Left kidney (tissue), 8 donors: ENCODE measurements around the gene PMCH. TPM values are rescaled to one million over a fixed set of nuclear protein-coding genes. Genes with fewer than 3 reads are reported as not detected.
A peak's percentile ranks its signal among the peaks of the same experiment; 100 is the strongest.
"Not testable (repeated sequence)": the region's sequence is repeated elsewhere in the genome, so short reads cannot be mapped to it uniquely, and the experiment has no call there.

ENCODE experiments used
- DNase-seq: peaks from one replicate; pipeline ENCODE4 v3.0.0-alpha.2; 2013
- long read RNA-seq, 8 donors: transcript quantifications; one replicate each; lab custom pipeline, GENCODE V29; 2026
- polyA plus RNA-seq: library from polyadenylated mRNA; unstranded; fragments of 120-200 nt; gene quantifications from one replicate; pipeline ENCODE4 v1.2.1, GENCODE V29; 2013; ENCODE audit not compliant: insufficient read length

Gene PMCH, protein sequence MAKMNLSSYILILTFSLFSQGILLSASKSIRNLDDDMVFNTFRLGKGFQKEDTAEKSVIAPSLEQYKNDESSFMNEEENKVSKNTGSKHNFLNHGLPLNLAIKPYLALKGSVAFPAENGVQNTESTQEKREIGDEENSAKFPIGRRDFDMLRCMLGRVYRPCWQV
- polyA plus RNA-seq = 0.91 TPM
- long read RNA-seq, donor 1 = 0 reads
- long read RNA-seq, donor 2 = 0 reads
- long read RNA-seq, donor 3 = 0 reads
- long read RNA-seq, donor 4 = 0 reads
- long read RNA-seq, donor 5 = 0 reads
- long read RNA-seq, donor 6 = 0 reads
- long read RNA-seq, donor 7 = 0 reads
- long read RNA-seq, donor 8 = 0 reads

DNA sequence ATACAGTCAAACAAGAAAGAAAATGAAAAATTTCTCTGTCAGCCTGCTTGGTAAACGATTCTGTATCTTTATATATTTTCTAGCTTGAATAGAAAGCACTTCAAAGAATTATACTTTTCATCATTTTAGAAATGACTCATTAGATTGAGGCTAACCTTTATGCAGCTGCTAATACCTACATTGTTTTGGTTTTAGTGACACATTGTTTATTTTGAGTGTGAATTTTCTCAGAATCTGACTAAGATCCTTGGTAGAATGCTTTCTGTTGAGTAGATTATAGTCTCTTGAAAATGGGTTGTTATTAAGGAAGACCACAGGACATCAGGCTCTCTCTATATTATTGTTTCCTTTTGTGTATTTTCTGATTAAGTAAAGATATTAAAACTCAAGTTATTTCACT lies at the start of gene PMCH:
Gene PMCH (minus strand): TSS at position 45 of the 400 bp plus-strand sequence. CDS start 63 bp downstream, outside the sequence.
- DNase-seq = no peak

DNA sequence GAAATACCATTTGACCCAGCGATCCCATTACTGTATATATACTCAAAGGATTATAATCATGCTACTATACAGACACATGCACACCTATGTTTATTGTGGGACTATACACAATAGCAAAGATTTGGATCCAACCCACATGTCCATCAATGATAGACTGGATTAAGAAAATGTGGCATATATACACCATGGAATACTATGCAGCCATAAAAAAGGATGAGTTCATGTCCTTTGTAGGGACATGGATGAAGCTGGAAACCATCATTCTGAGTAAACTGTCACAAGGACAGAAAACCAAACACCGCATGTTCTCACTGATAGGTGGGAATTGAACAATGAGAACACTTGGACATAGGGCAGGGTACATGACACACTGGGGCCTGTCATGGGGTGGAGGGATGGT lies 43.2 kb upstream of the PMCH start:
- DNase-seq = not testable (repeated sequence)

DNA sequence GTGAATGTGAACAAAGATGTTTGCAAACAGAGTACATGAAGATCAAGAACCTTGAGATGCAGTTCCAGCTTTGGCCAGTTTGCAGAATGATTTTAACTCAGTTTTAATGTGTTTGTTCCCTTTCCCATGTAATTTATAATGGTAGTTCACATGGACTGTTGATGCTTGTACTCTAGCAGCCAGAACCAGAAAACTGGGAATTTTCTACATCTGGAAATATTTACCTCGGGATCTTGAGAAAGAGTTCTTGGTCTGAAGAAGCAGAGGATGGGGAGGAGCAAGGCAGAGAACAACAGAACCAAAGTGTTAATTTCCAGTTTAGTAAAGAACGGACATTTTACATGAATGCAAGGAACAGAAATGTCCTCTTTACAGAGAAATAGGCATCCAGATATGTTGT lies 37.0 kb upstream of the PMCH start:
- no peak for DNase-seq

DNA sequence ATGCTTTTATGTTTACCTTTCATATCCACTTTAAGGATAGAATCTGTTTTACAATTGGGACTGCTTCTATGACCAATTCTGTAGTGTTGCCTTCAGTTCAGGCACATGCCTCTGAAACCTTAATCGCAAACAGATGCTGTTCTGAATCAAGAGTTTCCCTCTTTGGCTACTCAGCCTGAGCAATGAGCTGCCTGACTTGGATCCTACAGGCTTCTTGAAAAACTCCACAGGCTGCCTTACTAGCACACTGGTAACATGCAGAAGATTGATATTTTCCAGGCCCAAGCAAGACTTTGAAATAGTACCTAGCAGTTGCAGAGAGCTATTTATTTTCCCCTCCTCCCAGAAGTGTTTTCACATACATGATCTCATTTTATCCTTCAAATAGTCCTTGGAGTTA lies 34.8 kb upstream of the PMCH start:
- DNase-seq = peak; percentile 8

DNA sequence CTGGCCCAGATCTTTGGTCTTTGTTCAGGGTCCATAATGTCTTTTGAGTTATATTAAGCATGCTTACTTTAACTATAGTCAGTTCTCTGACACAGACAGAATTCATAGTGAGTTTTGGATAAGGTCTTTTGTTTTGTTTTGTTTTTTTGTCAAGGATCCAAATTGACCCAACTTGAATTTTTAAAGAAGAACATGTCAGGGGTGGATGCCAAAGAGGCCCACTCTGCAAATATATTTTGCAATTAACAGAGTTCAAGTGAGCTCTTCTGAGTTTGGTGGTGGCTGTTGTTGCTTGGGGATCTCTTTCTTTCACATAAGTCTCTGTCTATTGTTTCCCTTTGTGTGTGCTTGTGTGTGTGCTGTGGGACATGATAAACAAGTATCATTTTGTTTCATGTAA lies 34.4 kb upstream of the PMCH start:
- DNase-seq = no peak

DNA sequence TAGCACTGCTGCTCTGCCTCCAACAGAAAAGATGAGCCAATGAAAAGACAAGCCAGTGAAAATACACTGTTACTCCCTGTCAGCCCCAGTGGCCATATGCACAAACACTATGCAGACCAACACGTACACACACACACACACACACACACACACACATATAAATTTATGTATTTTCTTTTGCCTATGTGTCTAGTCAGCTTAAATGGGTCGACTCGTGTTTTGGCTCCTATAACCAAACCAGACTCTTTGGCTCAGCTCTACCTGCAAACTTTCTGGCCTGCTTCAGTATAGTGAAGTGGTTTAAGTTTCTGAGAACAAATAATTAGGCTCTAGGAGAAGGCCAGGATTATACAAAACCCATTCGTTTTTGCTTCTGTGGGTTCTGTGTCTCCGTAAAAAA lies 30.3 kb upstream of the PMCH start:
- no peak for DNase-seq

DNA sequence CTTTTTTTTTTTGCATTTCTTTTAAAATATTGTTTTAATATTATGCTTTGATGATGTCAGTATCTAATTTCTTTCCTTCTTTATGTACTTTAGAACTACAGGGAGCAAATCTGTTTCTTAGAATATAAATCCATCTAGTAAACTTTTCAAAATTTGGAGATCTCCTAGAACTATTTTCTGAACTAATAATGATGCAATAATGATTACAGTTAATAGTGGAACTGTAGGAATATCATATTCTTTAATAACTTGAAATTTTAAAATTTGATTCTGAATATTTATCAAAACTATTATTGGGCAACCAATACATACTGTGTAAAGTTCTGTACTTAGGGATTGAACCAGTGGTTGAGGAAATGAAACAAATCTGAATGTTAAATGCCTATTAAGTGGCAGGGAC lies 23.1 kb upstream of the PMCH start:
- DNase-seq = no peak

DNA sequence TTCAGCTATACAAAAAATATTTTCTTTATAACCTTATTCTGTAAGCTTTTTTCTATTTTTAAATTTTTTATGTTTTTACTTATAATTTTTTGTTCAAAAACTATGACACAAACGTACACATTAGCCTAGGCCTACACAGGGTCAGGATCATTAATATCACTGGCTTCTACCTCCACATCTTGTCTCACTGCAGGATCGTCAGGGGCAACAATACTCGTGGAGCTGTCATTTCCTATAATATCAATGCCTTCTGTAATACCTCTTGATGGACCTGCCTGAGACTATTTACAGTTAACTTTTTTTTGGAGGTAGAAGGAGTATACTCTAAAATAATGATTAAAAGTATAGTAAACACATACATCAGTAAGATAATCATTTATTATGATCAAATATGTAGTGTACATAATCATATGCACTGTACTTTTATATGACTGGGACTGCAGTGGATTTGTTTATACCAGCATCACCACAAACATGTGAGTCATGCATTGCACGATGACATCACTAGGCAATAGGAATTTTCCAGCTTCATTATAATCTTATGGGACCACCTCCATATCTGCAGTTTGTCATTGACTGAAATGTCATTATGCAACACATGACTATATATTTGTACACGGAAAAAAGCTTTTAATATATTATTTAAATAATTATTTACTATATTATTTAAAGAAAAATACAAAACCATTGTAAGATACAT lies 18.5 kb upstream of the PMCH start:
- DNase-seq = no peak

DNA sequence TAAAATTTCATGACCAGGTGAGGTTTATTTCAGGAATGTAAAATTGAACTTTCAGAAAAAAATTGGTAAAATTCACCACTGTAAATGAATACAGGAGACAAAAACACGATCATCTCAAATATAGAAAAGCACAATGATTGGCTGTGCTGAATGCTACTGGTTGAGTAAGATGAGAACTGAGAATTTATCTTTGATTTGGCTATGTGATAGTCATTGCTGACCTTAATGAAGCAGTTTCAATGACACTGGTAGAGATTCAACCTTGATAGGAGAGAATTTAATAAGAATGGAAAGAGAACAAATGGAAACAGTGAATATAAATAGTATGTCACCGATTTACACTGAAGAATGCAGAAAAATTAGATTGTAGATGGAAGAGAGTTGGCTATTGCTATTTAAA lies 6.4 kb upstream of the PMCH start:
- DNase-seq = no peak

DNA sequence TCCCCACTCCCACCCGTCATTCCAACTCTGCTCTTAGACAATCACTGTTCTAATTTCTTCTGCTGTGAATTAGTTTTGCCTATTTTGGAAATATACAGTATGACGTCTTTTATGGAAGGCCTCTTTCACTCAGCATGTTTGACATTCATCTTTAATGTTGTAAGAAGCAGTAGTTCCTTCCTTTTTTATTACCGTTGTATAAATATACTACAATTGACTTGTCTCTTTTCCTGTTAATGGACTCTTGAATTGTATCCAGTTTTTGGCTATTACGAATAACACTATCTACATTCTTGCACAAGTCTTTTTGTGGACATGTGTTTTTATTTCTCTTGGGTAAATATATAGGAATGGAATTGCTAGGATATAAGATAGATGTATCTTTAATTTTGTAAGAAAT lies 4.9 kb upstream of the PMCH start:
- no peak for DNase-seq

DNA sequence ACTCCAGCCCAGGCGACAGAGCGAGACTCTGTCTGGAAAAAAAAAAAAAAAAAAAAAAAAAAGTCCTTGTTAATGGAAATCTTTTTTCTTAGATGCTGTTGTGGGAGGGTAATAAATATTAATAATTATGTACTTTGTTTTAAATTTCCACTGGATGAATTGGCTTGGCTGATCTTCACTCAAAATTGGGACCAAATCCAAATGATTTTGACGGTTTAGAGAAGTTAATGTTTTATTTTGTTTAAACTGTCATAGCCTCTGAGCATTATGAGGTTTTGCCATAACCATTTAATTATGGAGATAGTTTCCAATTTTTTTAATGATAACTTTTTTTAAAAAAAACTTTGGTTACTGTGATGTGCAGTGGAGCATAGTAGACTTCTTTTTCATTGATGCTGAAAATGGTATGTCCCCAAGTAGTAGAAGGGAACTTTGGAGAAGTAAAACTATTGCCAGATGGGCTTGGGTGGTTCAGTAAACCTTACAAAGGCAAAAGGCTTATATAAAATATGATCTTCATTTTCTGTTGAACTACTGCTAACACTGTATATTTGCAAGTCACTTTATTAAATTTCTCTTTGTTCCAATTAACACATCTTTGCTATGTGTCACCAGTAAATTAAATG lies 3.9 kb upstream of the PMCH start:
- DNase-seq = no peak

DNA sequence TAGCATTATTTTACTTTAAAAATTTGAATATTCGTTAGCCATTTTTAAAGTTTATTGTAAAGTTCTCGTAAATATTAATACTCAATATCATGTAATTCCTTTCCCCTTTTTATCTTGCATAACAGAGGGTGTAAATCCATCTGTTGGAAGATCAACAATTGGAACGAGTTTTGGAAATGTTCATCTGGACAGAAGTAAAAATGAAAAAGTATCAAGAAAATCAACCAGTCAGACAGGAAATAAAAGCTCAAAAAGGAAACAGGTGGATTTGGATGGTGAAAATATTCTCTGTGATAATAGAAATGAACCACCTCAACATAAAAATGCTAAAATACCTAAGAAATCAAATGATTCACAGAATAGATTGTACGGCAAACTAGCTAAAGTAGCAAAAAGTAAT lies 1.8 kb downstream of the PMCH start:
- DNase-seq = no peak

DNA sequence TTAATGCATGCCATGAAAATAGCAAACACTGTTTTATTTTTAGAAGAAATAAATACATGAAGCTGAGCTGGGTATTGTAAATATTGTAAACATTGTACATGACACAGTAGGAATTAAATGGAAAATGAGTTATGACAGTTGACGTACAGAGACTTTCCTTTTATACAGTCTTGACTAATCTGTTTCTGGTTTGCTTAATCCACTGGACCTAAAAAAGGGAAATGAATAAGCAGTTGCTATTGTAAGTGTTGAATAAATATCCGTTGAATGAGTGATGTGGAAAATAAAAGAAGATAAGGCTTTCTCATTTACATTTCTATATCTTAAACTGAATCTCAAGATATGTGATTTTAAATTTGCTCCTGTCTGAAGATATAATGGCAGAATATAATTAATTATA lies 15.0 kb downstream of the PMCH start:
- DNase-seq = no peak

DNA sequence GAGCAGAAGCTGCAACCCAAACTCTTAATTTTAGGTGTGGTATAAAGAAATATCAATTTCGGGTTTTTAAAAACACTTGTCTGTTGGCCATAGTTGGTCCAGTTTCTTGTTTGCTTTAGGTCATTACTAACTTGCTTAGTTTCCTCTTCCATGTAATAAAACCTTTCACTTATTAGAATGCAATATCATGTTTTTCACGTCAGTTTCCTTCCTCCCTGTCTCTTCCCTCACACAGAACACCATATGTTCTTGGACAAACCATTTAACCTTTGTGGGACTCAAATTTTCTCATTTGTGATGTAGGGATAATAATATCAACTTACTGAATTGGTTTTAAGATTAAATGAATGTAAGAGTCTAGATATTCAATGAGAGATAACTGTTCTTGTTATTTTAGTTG lies 22.9 kb downstream of the PMCH start:
- no peak for DNase-seq

DNA sequence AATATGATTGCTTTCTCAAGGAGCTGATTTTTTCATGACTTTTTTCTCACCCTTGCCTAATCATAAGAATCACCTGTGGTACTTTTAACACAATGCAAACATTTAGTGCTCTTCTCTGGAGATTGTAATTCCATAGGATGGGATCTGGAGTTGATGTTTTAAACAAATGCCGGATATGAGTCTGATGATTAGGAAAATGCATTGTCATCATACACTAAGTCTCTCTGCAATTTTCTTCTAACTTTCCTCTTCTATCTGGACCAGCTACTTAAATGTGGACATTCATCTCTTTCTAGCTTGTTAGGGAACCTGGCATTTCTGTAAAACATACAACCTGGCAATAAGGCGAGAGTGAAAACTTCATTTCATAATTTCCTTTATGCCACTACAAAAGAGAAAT lies 23.5 kb downstream of the PMCH start:
- no peak for DNase-seq

DNA sequence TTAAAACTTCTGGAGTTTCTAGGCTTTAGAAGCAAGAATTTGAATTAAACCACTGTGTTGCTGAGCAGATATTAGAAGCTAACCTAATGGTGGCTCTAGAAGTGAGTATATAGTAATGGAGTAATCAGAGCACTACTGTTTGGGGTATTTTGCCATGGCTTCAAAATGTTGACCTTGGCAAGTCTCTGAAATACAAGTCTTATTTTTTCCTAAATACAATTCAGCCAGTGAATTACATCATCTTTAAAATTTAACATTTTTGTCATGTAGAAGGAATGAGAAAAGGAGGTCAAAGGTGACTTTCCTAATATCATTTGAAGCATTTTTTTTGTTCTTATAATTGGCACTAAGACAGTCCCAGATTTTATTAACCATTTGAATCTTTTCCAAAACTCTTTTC lies 25.2 kb downstream of the PMCH start:
- DNase-seq = no peak

DNA sequence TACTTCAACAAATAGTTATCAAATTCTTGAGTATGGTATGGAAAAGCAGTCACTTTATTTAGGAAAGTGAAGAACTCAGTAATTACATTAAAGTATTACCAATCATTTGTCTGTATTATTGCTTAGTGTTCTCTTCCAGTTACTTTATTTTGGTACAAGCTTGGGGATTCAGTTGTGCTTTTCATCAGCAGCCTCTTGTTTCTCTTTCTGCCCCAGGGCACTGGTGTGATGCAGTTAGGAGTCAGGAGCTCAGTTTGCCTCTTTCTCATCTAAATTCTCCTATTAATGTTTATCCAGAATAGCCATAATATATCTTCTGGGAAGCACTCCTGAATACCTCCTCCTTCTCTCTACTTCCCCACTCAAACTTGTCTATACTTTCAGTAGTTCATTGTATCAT lies 25.7 kb downstream of the PMCH start:
- no peak for DNase-seq

DNA sequence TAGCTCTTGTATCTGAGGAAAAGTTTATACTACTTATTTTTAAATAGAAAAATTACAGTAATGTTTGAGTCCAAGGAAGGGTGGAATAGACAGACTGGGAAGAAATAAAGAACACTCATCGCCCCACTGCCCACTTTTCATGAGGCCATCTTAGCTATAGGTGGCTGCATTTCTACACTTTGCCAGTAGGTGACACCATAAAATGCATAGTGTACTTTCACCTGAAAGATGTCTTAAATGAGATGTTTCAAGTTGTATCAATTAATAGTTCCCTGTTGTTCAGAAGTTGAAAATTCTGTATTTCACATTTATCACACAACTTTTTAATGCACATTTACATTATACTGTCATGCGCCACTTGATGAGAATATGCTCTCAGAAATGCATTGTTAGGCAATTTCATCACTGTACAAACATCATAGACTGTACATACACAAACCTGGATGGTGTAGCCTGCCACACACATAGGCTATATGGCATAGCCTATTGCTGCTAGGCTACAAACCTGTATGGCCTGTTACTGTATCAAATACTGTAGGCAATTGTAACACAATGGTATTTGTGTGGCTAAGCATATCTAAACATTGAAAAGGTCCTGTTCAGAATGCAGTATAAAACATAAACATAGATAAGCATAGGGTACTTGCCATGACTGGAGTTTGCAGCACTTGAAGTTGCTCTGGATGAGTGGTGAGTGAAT lies 27.6 kb downstream of the PMCH start:
- peak; percentile 18 for DNase-seq

DNA sequence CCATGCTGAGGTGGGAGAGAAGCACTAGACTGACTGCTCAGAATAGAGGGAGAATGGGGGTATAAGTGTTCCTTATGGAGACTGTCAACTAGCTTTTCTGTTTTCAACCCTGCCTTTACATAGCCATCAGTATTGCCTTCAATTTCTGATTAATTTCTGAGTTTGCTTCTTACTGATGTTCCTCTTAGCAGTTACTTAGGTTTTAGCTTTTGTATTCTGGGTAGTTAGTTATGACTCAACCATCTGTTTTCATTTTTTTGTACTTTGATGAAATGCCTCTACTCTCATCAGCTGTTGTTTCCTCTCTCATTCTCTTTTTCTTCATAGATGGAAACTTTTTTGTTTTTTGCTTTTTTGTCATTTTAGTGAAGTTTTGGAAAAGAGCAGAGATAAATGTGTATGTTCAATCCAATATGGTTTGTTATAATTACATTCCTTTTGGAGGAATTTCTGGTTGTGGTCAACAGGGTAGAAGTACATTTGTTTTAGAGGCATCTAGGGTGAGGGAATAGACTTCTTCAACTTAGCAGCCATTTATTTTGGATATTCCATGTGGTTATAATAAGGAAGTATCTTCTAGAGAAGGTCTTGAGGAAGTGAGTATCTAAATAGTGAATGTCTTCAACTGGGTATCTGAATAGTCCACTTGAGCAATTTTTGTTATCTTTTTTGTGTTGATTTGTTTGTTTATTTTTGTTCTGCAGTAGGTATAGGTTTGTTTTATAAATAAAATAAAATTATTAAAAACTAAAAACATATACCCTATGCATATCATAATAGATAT lies 29.6 kb downstream of the PMCH start:
- DNase-seq = no peak

DNA sequence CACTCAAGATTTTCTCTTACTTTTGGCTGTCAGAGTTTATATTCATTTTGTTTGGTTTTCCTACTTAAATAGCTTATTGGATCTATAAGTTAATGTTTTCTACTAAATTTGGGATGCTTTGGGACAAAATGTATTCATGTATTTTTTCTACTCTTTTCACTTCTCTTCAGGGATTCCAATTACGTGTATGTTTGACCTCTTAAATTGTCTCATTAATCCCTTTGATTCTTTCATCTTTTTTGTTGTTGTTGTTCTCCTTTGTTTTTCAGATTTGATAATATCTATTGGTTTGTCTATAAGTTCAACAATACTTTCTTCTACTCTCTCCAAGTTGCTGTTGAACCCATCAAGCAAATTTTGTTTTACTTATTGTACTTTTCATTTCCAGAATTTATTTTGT lies 34.2 kb downstream of the PMCH start:
- no peak for DNase-seq

DNA sequence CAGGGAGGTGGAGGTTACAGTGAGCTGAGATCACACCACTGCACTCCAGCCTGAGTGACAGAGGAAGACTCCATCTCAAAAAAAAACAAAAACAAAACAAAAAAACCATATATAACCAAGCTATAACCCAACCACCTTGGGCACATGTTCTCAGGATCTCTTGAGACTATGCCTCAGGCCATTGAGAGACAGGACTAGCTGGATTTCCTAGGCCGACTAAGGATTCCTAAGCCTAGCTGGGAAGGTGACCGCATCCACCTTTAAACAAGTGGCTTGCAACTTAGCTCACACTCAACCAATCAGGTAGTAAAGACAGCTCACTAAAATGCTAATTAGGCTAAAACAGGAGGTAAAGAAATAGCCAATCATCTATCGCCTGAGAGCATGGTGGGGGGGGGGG lies 42.4 kb downstream of the PMCH start:
- not testable (repeated sequence) for DNase-seq

DNA sequence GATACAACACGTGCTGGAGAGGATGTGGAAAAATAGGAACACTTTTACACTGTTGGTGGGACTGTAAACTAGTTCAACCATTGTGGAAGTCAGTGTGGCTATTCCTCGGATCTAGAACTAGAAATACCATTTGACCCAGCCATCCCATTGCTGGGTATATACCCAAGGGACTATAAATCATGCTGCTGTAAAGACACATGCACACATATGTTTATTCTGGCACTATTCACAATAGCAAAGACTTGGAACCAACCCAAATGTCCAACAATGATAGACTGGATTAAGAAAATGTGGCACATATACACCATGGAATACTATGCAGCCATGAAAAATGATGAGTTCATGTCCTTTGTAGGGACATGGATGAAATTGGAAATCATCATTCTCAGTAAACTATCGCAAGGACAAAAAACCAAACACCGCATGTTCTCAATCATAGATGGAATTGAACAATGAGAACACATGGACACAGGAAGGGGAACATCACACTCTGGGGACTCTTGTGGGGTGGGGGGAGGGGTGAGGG lies 50.5 kb downstream of the PMCH start:
- not testable (repeated sequence) for DNase-seq
